HAP-1 (cell line): ENCODE data around the gene SMIM45.

Experiments
- DNase-seq, 2 experiments: peaks; one replicate each; pipeline ENCODE4 v3.0.0-alpha.2; 2016 to 2020; ENCODE audit warnings: low spot score in 2 of 2
- H3K27me3 ChIP-seq: fragments of 250-450 bp; sonication (Bioruptor Pico); 2 replicates; pipeline ENCODE4 v1.5.1; 2020; ENCODE audit warnings: low read depth, mild to moderate bottlenecking, moderate library complexity
- H3K36me3 ChIP-seq: fragments of 250-450 bp; sonication (Bioruptor Pico); replicated peaks from 2 replicates; pipeline ENCODE4 v1.5.1; 2020; ENCODE audit warnings: mild to moderate bottlenecking
- H3K4me1 ChIP-seq: fragments of 250-450 bp; sonication (Bioruptor Pico); 2 replicates; pipeline ENCODE4 v1.5.1; 2020; ENCODE audit warnings: mild to moderate bottlenecking
- H3K4me3 ChIP-seq: fragments of 250-450 bp; sonication (Bioruptor Pico); 2 replicates; pipeline ENCODE4 v1.5.1; 2020; ENCODE audit warnings: mild to moderate bottlenecking, moderate library complexity
- H3K9me3 ChIP-seq: fragments of 250-450 bp; sonication (Bioruptor Pico); 2 replicates; pipeline ENCODE4 v1.5.1; 2020; ENCODE audit warnings: mild to moderate bottlenecking, moderate library complexity
- in situ Hi-C: fragments of 300-500 bp; cut with MboI; formaldehyde crosslinking; loops from 3 replicates; pipeline ENCODE4 v1.14.3; 2020; ENCODE audit warnings: low sequenced_read_pairs, inconsistent platforms, mixed read lengths

SMIM45 gene

DNA sequence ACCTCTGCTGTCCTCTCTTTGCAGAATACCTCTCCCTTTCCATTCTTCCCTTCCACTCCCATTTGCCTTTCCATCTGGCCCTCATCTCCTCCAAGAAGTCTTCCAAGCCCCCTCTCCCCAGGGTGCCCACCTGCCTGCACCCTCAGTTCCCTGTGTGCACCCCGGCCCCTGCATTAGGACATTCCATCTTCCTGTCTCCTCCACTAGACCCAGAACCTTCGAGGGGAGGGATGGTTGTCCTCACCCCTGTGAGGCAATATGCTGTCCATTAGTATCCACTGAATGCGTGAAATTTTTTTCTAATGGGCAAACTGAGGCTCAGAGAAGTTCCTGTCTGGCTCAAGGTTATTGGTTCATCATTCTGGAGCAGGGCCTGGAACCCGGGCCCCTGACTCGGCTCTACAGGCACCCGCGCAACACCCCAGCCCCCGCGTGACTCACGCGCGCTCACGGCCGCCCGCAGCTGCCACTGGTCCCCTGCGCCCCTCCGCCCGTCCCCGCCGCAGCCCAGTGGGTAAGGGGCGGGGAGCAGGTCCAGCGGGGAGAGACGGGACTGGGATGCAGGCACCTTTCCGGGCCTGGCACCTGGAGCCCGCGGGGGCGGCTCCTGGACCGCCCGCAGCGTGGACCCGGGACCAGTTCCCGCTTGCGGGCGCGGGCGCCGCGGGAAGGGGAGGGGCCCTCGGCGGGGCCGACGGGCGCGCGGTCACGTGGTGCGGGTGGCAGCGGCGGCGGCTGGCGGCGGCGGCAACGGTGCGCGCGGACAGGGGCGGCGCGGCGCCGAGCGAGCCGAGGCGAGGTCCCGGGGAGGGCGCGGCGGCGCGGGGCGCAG is 24.3 kb downstream of the SMIM45 start:
- peak overlapping the region; percentile 34 for H3K4me3 ChIP-seq
- peaks cover 35% of the 10 kb centered on the region for H3K27me3 ChIP-seq
- no peaks in the 10 kb centered on the region for H3K9me3 ChIP-seq
- H3K36me3 ChIP-seq, result no peaks in the 10 kb centered on the region
- in situ Hi-C loops, result no loop called here
- H3K4me1 ChIP-seq, result peaks cover 4% of the 10 kb centered on the region
- peak in 1 of 2 experiments; percentile 69 for DNase-seq

DNA sequence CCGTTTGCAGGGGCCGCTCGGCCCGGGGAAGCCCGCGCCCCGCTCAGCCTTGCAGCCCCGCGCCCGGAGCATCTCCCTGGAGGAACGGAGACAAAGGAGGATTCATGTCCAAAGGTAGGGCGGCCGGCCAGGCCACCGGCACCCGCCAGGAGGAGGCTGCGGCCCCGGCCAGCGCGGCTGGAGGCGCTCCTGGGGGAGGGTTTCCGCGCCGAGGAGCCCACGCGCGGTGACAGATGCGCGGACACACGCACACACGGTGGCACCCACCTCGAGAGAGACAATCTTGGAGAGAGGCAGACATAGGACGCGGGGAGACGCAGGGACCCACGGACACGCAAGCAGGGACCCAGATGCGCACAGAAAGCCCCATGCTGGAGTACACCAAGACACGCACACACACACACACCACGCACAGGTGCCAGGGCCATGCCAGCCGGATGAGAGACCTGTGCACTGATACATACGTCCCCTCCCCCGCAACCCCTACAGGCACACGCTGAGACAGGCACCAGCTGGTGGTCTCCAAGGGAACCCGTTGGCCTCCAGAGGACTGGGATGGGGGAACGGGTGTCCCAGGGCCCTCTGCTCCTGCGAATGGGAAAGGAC is 25.1 kb downstream of the SMIM45 start:
- Histone ChIP-seq H3K4me1 (peaks cover 4% of the 10 kb centered on the region), H3K9me3 (no peaks in the 10 kb centered on the region), H3K4me3 (peak overlapping the region; percentile 30), H3K27me3 (peaks cover 30% of the 10 kb centered on the region), H3K36me3 (no peaks in the 10 kb centered on the region)
- in situ Hi-C loops, result no loop called here
- peak in 1 of 2 experiments; percentile 40 for DNase-seq

DNA sequence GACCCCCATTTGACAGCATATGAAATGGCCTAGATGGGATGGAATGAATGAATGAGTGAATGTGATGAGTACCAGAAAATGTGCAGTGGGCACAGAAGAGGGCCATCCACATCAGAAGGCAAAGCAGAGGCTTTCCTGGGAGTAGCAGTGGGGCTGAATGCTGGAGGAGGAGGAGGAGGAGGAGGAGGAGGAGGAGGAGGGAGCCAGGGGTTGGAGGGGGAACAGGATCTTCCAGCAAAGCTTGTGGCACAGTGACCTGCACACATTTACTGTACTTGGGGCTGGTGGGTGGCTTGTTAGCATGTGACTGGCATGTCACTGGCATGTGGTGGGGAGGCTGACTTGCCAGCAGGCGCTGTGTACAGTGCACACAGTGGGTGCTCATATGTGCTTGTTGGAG is 26.8 kb downstream of the SMIM45 start:
- no peaks in the 10 kb centered on the region for H3K9me3 ChIP-seq
- peaks cover 4% of the 10 kb centered on the region for H3K4me1 ChIP-seq
- no peak overlapping the region for H3K4me3 ChIP-seq
- H3K36me3 ChIP-seq, result no peaks in the 10 kb centered on the region
- peaks cover 28% of the 10 kb centered on the region for H3K27me3 ChIP-seq
- no peak for DNase-seq
- in situ Hi-C loops, result no loop called here

DNA sequence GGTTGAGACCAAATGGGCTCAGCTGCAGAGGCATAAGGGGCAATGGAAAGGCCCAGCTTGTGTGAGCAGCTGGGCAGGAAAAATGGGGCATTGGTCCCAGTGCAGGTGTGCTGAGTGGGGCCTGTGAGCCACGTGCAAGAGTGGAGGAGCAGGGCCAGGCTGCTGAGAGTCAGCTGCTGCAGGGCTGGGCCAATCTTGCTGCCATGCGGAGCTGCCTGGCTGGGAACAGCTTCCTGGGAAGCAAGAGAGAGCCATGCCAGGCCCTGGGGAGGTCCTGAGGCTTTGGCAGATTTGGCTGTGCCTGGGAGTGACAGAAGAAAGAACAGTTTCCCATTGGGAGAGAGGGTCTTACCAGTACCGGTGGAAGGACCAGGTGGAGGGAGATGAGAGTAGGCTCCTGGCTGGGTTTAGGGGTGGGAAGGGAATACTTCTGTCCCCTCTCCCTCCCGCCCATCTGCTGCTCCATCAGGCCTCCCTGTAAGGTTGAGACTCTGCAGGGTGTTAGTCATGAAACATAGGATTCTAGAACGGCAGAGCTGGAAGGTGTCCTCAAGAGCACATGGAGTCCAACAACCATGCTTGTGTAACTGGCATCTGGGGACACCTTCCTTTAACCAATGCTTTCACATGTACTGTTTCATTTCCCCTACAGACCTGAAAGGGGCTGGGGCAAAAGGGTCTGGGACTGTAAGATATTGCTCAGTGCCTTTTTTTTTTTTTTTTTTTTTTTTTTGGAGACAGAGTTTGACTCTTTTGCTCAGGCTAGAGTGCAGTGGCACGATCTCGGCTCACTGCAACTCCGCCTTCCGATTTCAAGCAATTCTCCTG is 27.7 kb downstream of the SMIM45 start:
- no peak for DNase-seq
- peaks cover 4% of the 10 kb centered on the region for H3K4me1 ChIP-seq
- in situ Hi-C loops, result no loop called here
- no peaks in the 10 kb centered on the region for H3K9me3 ChIP-seq
- no peak overlapping the region for H3K4me3 ChIP-seq
- H3K36me3 ChIP-seq, result no peaks in the 10 kb centered on the region
- H3K27me3 ChIP-seq, result peaks cover 24% of the 10 kb centered on the region

DNA sequence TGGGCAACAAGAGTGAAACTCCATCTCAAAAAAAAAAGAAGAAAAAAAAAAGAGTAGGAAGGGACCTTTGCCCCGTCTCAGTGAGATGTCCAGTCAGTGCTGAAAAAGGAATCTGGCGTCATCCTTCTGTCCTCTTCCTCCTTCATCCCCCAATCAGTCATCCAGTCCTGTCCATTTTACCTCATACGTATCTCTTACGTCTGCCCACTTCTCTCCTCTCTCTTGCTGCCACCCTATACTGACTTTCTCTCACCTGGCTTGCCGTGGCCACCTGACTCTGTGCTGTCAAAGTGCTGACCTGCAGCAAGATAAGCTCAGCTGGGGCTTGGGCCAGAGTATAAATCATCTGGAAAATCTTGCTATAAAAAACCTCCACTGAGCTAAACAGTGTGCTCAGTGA is 30.9 kb downstream of the SMIM45 start:
- in situ Hi-C loops, result no loop called here
- Histone ChIP-seq H3K4me3 (no peak overlapping the region), H3K4me1 (no peaks in the 10 kb centered on the region), H3K36me3 (no peaks in the 10 kb centered on the region), H3K9me3 (no peaks in the 10 kb centered on the region), H3K27me3 (no peaks in the 10 kb centered on the region)
- no peak for DNase-seq

DNA sequence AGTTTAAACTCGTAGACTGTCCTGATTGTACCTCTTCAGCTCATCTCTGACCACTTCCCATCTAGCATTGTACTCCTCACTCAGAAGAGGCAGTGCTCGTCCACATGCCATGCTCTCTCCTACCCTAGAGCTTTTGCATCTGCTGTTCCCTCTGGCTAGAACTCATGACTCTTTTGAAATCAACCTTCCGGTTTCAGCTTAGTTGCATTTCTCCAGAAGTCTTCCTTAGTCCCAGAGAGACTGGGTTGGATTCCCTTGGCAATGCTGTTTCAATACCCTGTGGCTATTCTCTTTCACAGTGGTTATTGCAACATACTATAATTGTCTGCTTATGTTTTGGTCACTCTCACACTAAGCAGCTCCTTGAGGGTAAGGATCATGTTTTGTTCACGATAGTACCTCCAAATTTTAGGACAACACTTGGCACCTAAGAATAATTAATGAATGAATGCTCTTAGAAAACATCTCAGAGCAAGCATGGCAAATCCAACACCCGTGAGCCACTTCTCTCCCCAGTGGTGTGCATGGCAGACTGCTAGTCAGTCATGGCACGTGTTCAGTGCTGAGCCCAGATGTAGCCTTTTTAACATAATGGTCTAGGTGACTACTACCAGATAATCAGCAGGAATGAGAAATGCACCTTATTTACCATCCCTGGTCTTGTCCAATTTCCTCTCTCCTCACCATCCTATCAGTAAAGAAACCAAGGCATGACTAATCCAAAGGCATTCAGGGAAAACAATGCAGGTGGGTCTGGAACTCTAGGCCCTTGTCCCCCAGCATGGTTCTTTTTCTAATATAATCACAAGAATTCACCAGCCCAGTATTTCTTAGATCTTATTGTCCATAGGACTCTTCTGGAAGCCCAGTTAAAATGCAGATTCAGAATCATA is 31.8 kb downstream of the SMIM45 start:
- Histone ChIP-seq H3K9me3 (no peaks in the 10 kb centered on the region), H3K27me3 (no peaks in the 10 kb centered on the region), H3K36me3 (no peaks in the 10 kb centered on the region), H3K4me1 (no peaks in the 10 kb centered on the region), H3K4me3 (no peak overlapping the region)
- in situ Hi-C loops, result no loop called here
- DNase-seq, result no peak

DNA sequence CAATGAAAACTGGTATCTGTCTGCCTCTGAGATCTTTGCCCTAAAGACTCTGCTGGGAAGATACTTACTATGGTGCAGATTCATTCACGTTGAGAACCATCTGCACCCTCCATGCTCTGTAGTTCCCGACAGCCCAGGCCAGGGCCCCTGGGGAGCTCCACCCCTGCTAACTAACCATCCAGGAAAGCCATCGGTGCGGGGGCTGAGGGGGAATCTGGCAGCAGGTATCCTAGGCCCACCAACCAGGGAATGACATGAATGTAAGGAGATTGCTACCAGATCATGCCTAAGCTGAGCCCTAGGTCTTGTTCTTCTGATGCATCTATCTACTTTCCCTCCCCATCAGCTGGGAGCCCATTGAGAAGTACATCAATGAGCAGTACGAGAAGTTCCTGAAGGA is 35.3 kb downstream of the SMIM45 start:
- Histone ChIP-seq H3K36me3 (no peaks in the 10 kb centered on the region), H3K9me3 (no peaks in the 10 kb centered on the region), H3K4me1 (no peaks in the 10 kb centered on the region), H3K27me3 (no peaks in the 10 kb centered on the region), H3K4me3 (no peak overlapping the region)
- in situ Hi-C loops, result no loop called here
- DNase-seq, result no peak

DNA sequence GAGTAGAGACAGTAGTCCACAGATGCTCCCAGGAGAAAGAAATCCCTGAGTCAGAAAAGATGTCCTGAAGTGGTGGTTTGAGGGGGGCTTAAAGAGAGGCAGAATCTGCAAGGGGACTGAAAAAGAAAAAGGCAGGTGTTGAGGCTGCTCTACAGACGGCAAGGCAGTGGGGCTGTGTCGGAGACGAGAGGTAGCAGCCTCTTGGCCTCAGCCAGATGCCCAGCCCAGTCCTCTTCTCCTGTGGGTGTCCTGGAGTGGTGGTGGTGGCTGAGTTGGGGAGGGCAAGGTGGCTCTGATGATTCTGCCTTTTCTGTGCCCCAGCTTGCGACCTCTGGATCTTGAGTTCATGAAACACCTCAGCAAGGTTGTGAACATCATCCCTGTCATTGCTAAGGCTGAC is 37.3 kb downstream of the SMIM45 start:
- no peaks in the 10 kb centered on the region for H3K4me1 ChIP-seq
- in situ Hi-C loops, result no loop called here
- H3K27me3 ChIP-seq, result no peaks in the 10 kb centered on the region
- no peaks in the 10 kb centered on the region for H3K36me3 ChIP-seq
- H3K9me3 ChIP-seq, result no peaks in the 10 kb centered on the region
- DNase-seq, result no peak
- H3K4me3 ChIP-seq, result no peak overlapping the region

DNA sequence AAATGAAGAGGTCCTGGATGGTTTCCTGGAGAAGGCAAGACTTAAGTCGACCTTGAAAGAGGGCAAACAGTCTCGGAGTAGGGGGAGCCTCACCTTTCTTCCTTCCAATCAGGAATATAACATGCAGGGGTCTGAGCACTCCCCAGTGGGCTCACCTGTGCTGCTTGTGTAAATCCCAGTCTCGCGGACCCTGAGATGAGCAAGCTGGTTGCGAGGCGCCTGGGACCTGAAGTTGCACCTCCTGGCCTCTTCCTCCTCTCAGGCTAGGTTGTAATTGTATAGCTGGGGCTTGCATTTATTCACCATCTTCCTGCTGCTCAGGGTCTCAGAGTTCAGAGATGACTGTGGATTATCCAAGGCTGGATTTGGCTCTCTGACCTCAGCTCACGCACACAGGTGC is 39.2 kb downstream of the SMIM45 start:
- in situ Hi-C loops, result no loop called here
- H3K4me1 ChIP-seq, result no peaks in the 10 kb centered on the region
- H3K4me3 ChIP-seq, result no peak overlapping the region
- no peaks in the 10 kb centered on the region for H3K36me3 ChIP-seq
- no peak for DNase-seq
- no peaks in the 10 kb centered on the region for H3K27me3 ChIP-seq
- H3K9me3 ChIP-seq, result no peaks in the 10 kb centered on the region

DNA sequence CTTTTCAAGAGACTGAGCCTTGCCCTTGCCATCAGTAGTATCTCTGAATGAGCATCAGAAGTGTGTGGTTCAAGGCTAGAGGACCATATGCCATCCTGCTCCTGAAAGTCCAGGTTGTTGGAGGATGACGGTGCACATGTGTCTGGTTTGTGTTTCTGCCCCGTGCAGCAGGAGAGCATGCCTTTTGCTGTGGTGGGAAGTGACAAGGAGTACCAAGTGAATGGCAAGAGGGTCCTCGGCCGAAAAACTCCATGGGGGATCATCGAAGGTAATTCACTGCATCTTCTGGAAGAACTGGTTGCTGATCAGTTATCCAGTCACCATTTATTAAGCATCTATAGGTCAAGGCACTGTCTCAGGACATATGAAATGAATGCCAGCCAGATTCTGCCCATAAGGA is 40.5 kb downstream of the SMIM45 start:
- no peak overlapping the region for H3K4me3 ChIP-seq
- DNase-seq, result no peak
- no peaks in the 10 kb centered on the region for H3K27me3 ChIP-seq
- in situ Hi-C loops, result no loop called here
- H3K36me3 ChIP-seq, result no peaks in the 10 kb centered on the region
- H3K4me1 ChIP-seq, result no peaks in the 10 kb centered on the region
- no peaks in the 10 kb centered on the region for H3K9me3 ChIP-seq

DNA sequence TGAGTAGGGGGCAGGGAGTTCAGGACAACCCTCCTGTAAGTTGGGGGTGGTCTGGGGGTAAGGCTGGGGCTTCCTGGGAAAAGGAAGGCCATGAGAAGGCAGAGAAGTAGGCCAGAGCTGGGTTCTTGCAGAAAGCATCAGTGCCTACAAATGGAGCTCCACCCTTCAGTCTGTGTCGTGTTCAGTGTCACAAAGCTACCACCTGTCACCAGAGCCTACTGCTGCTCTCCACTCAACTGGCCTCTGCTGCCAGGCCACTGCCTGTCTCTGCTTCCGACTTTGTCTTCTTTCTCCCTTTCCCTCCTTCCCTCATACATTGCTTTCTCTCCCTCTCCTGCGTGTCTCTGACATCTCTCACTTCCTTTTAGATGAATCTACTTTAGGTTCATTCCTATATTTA is 43.3 kb downstream of the SMIM45 start:
- H3K36me3 ChIP-seq, result no peaks in the 10 kb centered on the region
- DNase-seq, result no peak
- H3K4me1 ChIP-seq, result no peaks in the 10 kb centered on the region
- in situ Hi-C loops, result no loop called here
- H3K4me3 ChIP-seq, result no peak overlapping the region
- no peaks in the 10 kb centered on the region for H3K27me3 ChIP-seq
- H3K9me3 ChIP-seq, result no peaks in the 10 kb centered on the region

DNA sequence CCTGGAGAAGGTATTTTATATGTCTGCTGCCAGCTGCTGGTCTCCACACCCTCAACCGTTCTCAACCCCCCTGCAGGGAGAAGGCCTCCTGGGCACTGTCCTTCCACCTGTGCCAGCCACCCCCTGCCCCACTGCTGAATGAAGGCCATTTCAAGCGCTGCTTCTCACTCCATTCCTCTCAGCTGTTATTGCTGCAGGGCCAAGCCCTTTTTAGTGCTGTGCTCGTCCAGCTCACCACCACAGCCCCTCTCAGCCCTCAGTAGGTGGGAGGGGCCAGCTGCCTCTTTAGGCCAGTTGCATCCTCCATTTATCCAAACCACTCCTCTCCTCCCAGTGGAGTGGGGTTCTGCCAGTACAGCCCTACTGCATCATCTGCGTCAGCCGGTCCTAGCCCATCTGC is 44.9 kb downstream of the SMIM45 start:
- DNase-seq, result no peak
- in situ Hi-C loops, result no loop called here
- Histone ChIP-seq H3K4me1 (no peaks in the 10 kb centered on the region), H3K27me3 (no peaks in the 10 kb centered on the region), H3K4me3 (no peak overlapping the region), H3K36me3 (no peaks in the 10 kb centered on the region), H3K9me3 (no peaks in the 10 kb centered on the region)
